B cell (primary cell): Measurements from ENCODE around the gene PHF21B. TPM values are rescaled to one million over a fixed set of nuclear protein-coding genes. Genes with fewer than 3 reads are reported as not detected.

Experiments
- ATAC-seq: fragments of 200-7000 bp; cut with Tn5 transposase; one replicate; pipeline ENCODE4 v1.10.0; 2021; ENCODE audit warnings: low read depth, mild to moderate bottlenecking, moderate number of reproducible peaks, moderate library complexity
- CTCF ChIA-PET: fragments of 350-600 bp; sonication (Branson Sonifier 250); formaldehyde crosslinking; loops from one replicate; lab custom pipeline; 2021; ENCODE audit warnings: antibody characterized with exemption, inconsistent platforms; lab: Charles Lee
- POLR2A ChIA-PET: fragments of 350-600 bp; sonication (Branson Sonifier 250); formaldehyde crosslinking; loops from one replicate; lab custom pipeline; 2021; ENCODE audit warnings: antibody characterized with exemption; lab: Charles Lee
- DNase-seq: peaks from one replicate; pipeline ENCODE4 v3.0.0; 2013
- H2AFZ ChIP-seq: 2 replicates; pipeline ENCODE4 v1.6.1; 2012; ENCODE audit warnings: mild to moderate bottlenecking, low read depth, low read length; ENCODE audit not compliant: insufficient read depth, poor library complexity, severe bottlenecking
- H3K27ac ChIP-seq, 2 donors: 1 replicate in 1 of 2; 2 replicates in 1 of 2; pipeline ENCODE4 v1.5.1; 2012 to 2013; ENCODE audit warnings: low read length in 2 of 2, mild to moderate bottlenecking in 2 of 2, moderate library complexity in 1 of 2
- H3K27me3 ChIP-seq, 4 experiments: fragments of 200-600 bp in 1 of 4; sonication (generic) in 1 of 4; replicated peaks in 1 of 4; 1 replicate in 2 of 4; 2 replicates in 2 of 4; pipeline versions ENCODE4 v1.6.1 to v1.7.0; 2013 to 2016; ENCODE audit warnings: low read length in 3 of 4, mild to moderate bottlenecking in 2 of 4, mixed read lengths in 1 of 4, moderate library complexity in 1 of 4; ENCODE audit not compliant: insufficient read depth in 4 of 4, control insufficient read depth in 3 of 4; ENCODE audit errors: control extremely low read depth in 1 of 4
- H3K36me3 ChIP-seq, 2 experiments: replicated peaks in 1 of 2; 1 replicate in 1 of 2; 2 replicates in 1 of 2; pipeline versions ENCODE4 v1.6.1 to v1.7.1; 2013; ENCODE audit warnings: low read length in 1 of 2; ENCODE audit not compliant: insufficient read depth in 2 of 2, control insufficient read depth in 1 of 2; ENCODE audit errors: control extremely low read depth in 1 of 2, extremely low read depth in 1 of 2
- H3K4me1 ChIP-seq, 2 donors: fragments of 200-600 bp in 1 of 2; sonication (generic) in 1 of 2; 1 replicate in 1 of 2; 2 replicates in 1 of 2; pipeline versions ENCODE4 v1.5.1 to v1.6.1; 2013 to 2017; ENCODE audit warnings: low read length in 2 of 2; ENCODE audit not compliant: control insufficient read depth in 2 of 2, insufficient read depth in 2 of 2
- H3K4me2 ChIP-seq: replicated peaks from 2 replicates; pipeline ENCODE3; 2012; ENCODE audit warnings: mild to moderate bottlenecking, low read depth, low read length; ENCODE audit not compliant: poor library complexity, severe bottlenecking
- H3K4me3 ChIP-seq, 5 experiments: fragments of 200-600 bp in 1 of 5; sonication (generic) in 1 of 5; 1 replicate in 3 of 5; 2 replicates in 2 of 5; pipeline versions ENCODE4 v1.5.1 to v1.7.0; 2011 to 2016; ENCODE audit warnings: low read length in 4 of 5, mild to moderate bottlenecking in 4 of 5, low read depth in 2 of 5, control low read depth in 1 of 5, moderate library complexity in 1 of 5; ENCODE audit not compliant: insufficient read depth in 1 of 5; ENCODE audit errors: control extremely low read depth in 1 of 5, extremely low read depth in 1 of 5
- H3K79me2 ChIP-seq: fragments of 200-600 bp; sonication (generic); one replicate; pipeline ENCODE4 v1.6.0; 2016; ENCODE audit warnings: low read length; ENCODE audit not compliant: control insufficient read depth, insufficient read depth
- H3K9ac ChIP-seq: fragments of 200-600 bp; sonication (generic); 2 replicates; pipeline ENCODE4 v1.6.1; 2017; ENCODE audit warnings: mild to moderate bottlenecking, low read length, moderate library complexity
- H3K9me3 ChIP-seq, 3 donors: one replicate each; pipeline versions ENCODE4 v1.6.1 to v1.7.1; 2013; ENCODE audit warnings: low read length in 2 of 3; ENCODE audit not compliant: control insufficient read depth in 2 of 3, insufficient read depth in 1 of 3; ENCODE audit errors: control extremely low read depth in 1 of 3
- H4K20me1 ChIP-seq: 2 replicates; pipeline ENCODE4 v1.6.0; 2012; ENCODE audit warnings: mild to moderate bottlenecking, low read length; ENCODE audit not compliant: insufficient read depth, control insufficient read depth, poor library complexity, severe bottlenecking
- H3K27ac Mint-ChIP-seq: one replicate; pipeline ENCODE4 v1.8.0; 2021; ENCODE audit warnings: mixed read lengths
- H3K27me3 Mint-ChIP-seq: one replicate; pipeline ENCODE4 v1.8.0; 2021; ENCODE audit warnings: mixed read lengths
- H3K4me1 Mint-ChIP-seq: one replicate; pipeline ENCODE4 v1.8.0; 2021; ENCODE audit warnings: mixed read lengths
- H3K4me3 Mint-ChIP-seq: one replicate; pipeline ENCODE4 v1.8.0; 2021; ENCODE audit warnings: mixed read lengths
- H3K9me3 Mint-ChIP-seq: one replicate; pipeline ENCODE4 v1.8.0; 2022; ENCODE audit warnings: mixed read lengths; ENCODE audit not compliant: insufficient read depth
- CTCF ChIP-seq: fragments of 200-600 bp; IDR thresholded peaks from one replicate; pipeline ENCODE4 v1.8.0; 2022; ENCODE audit warnings: antibody characterized with exemption, mild to moderate bottlenecking
- EZH2 ChIP-seq: IDR thresholded peaks from 2 replicates; pipeline ENCODE4 v1.6.1; 2012; ENCODE audit warnings: borderline replicate concordance, low read depth, mild to moderate bottlenecking, moderate library complexity, low read length; ENCODE audit not compliant: insufficient read depth, poor library complexity, severe bottlenecking
- WGBS: methylation state at CpG from one replicate; pipeline ENCODE4 v1.1.5; 2013; ENCODE audit warnings: missing lambda C conversion rate; ENCODE audit not compliant: insufficient coverage; 5-methylcytosine and 5-hydroxymethylcytosine counted together
- intact Hi-C: fragments of 100-400 bp; cut with micrococcal nuclease; formaldehyde crosslinking; loops from one replicate; pipeline ENCODE4 v1.10.0; 2022
- polyA plus RNA-seq: library from polyadenylated mRNA; depleted of rRNA; stranded (reverse); fragments of >200 nt; gene quantifications from 2 replicates; pipeline ENCODE4 v1.2.3, GENCODE V29; 2012
- total RNA-seq, 2 donors: library from RNA; stranded (reverse); fragments of 120-200 nt in 1 of 2; gene quantifications; 1 replicate in 1 of 2; 2 replicates in 1 of 2; pipeline versions ENCODE4 v1.2.3 to v1.2.4, GENCODE V29; 2013 to 2022

The PHF21B gene
- total and polyA plus RNA-seq, 2 donors (not counting 1 experiment from before 2014, with no cell fraction given), result not detected

GRCh38 chr22:45031629-45032403, 22.0 kb upstream of the PHF21B start:
- ATAC-seq, result no peak
- Mint-ChIP-seq H3K27ac (no peak overlapping the region), H3K4me1 (no peaks in the 10 kb centered on the region), H3K9me3 (no peaks in the 10 kb centered on the region), H3K27me3 (peaks cover 17% of the 10 kb centered on the region), H3K4me3 (no peak overlapping the region)
- TF ChIP-seq EZH2, result no peak
- TF ChIP-seq CTCF, result no peak
- 86% methylated on average over 1 of the region's 1 CpG for WGBS
- no peak overlapping the region for H3K4me2 ChIP-seq
- intact Hi-C loops, result no loop called here
- no peaks in the 10 kb centered on the region for H3K36me3 ChIP-seq
- H3K4me3 ChIP-seq, result no peak overlapping the region
- H3K4me1 ChIP-seq, result no peaks in the 10 kb centered on the region
- no peak overlapping the region for H3K27ac ChIP-seq
- CTCF ChIA-PET, result no interaction called here
- H4K20me1 ChIP-seq, result no peaks in the 10 kb centered on the region
- H3K79me2 ChIP-seq, result no peaks in the 10 kb centered on the region
- DNase-seq, result no peak
- POLR2A ChIA-PET, result no interaction called here
- no peak overlapping the region for H3K9ac ChIP-seq
- no peak overlapping the region for H2AFZ ChIP-seq
- H3K9me3 ChIP-seq, result no peaks in the 10 kb centered on the region
- H3K27me3 ChIP-seq, result peaks cover 0 to under 1% (median 0%) of the 10 kb centered on the region in 4 experiments

- no peak overlapping the region for H3K4me3 Mint-ChIP-seq
- ATAC-seq (no peak), DNase-seq (no peak)
- H3K9me3 Mint-ChIP-seq, result no peaks in the 10 kb centered on the region
- Histone ChIP-seq H3K4me3 (no peak overlapping the region), H3K9ac (no peak overlapping the region), H3K4me1 (no peaks in the 10 kb centered on the region), H3K4me2 (no peak overlapping the region), H4K20me1 (no peaks in the 10 kb centered on the region), H3K9me3 (no peaks in the 10 kb centered on the region), H3K36me3 (no peaks in the 10 kb centered on the region), H3K27ac (no peak overlapping the region), H2AFZ (no peak overlapping the region), H3K27me3 (peaks cover 0 to 5% (median 0%) of the 10 kb centered on the region in 4 experiments), H3K79me2 (no peaks in the 10 kb centered on the region)
- POLR2A ChIA-PET, result no interaction called here
- intact Hi-C loops, result no loop called here
- TF ChIP-seq CTCF (no peak), EZH2 (no peak)
- CTCF ChIA-PET, result no interaction called here
- H3K27ac Mint-ChIP-seq, result no peak overlapping the region
- no peaks in the 10 kb centered on the region for H3K4me1 Mint-ChIP-seq
- WGBS, result 80% methylated on average over 3 of the region's 6 CpGs
- peaks cover 20% of the 10 kb centered on the region for H3K27me3 Mint-ChIP-seq
Observed at GRCh38 chr22:45029501-45029900, 19.7 kb upstream of the PHF21B start.
